GM21447 (cell line): ENCODE measurements around the gene SRSF4.

ENCODE experiments used
- ATAC-seq: cut with Tn5 transposase; IDR thresholded peaks from one replicate; pipeline ENCODE4 v1.9.1; 2021; ENCODE audit not compliant: unreplicated experiment

SRSF4 gene

DNA sequence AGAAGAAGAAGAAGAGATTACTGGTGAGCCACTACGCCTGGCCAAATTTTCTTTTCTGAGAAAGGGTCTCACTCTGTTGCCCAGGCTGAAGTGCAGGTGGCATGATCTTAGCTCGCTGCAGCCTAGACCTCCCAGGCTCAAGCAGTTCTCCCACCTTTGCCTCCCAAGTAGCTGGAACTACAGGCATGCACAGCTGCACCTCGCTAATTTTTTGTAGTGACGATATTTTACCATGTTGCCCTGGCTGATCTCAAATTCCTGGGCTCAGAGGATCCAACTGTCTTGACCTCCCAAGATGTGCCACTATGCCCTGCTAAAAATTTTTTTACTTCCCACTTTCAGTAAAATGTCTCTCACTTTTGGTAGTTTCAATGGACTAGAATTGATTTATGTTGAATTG is 82.4 kb downstream of the SRSF4 start:
- no peak for ATAC-seq
